Transverse colon (tissue), 3 donors: ENCODE results near the gene CLBA1.

ENCODE experiments used
- POLR2A ChIP-seq: fragments of 450-650 bp; IDR thresholded peaks from one replicate; pipeline ENCODE4 v1.6.1; 2016; ENCODE audit warnings: antibody characterized with exemption, mild to moderate bottlenecking, moderate library complexity
- TF ChIP-seq, protein P1 (sequence below), 5 experiments: fragments of 200-600 bp in 3 of 5; fragments of 450-650 bp in 2 of 5; sonication (generic) in 3 of 5; IDR thresholded peaks; 1 replicate in 2 of 5; 2 replicates in 3 of 5; pipeline ENCODE4 v1.5.1; 2016 to 2017; ENCODE audit warnings: antibody characterized with exemption in 5 of 5, inconsistent platforms in 3 of 5, mild to moderate bottlenecking in 2 of 5, moderate library complexity in 1 of 5

DNA sequence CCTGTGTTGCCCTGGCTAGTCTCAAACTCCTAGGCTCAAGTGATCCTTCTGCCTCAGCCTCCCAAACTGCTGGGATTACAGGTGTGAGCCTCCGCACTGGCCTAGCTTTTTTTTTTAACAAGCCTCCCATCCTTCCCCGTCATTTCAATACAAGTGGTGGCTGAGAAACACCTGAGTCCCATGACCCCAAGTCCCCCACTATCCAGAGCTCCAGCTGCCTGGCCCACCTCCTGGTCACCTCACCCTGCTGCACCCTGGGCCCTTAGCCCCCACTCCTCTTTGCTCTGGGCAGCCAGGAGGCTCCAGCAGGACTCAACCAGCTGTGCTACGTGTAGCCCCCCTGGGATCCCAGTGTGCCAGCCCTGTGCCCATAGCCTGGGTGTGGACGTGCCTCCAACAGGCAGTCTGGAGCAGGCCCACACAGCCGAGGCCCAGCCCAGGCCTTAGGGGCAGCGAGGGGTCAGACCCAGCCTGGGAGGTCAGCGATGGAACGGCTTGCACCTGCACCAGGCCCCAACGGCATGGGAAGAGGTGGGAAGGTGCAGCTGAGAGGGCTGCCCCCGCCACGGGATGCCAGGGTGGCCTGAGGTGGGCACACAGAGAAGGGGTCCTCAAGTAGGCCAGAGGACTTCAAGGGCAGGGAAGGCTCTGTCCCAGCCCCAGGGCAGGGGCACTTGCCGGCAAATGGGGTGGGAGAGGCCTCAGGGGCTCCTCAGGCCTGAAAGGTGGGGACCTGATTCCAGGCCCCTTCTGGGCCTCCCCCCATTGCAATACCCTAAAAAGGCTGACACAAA, 13.9 kb upstream of the CLBA1 start:
- TF ChIP-seq, protein P1, sequence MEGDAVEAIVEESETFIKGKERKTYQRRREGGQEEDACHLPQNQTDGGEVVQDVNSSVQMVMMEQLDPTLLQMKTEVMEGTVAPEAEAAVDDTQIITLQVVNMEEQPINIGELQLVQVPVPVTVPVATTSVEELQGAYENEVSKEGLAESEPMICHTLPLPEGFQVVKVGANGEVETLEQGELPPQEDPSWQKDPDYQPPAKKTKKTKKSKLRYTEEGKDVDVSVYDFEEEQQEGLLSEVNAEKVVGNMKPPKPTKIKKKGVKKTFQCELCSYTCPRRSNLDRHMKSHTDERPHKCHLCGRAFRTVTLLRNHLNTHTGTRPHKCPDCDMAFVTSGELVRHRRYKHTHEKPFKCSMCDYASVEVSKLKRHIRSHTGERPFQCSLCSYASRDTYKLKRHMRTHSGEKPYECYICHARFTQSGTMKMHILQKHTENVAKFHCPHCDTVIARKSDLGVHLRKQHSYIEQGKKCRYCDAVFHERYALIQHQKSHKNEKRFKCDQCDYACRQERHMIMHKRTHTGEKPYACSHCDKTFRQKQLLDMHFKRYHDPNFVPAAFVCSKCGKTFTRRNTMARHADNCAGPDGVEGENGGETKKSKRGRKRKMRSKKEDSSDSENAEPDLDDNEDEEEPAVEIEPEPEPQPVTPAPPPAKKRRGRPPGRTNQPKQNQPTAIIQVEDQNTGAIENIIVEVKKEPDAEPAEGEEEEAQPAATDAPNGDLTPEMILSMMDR (IDR thresholded peaks at IDR 0.05), result no peak
- TF ChIP-seq POLR2A, result no peak
